ENCODE results near the gene THBS2. TPM values are rescaled to one million over a fixed set of nuclear protein-coding genes. Genes with fewer than 3 reads are reported as not detected.

The THBS2 gene
- total RNA-seq, 1 experiment from 2014 or later, result 0.39 TPM

DNA sequence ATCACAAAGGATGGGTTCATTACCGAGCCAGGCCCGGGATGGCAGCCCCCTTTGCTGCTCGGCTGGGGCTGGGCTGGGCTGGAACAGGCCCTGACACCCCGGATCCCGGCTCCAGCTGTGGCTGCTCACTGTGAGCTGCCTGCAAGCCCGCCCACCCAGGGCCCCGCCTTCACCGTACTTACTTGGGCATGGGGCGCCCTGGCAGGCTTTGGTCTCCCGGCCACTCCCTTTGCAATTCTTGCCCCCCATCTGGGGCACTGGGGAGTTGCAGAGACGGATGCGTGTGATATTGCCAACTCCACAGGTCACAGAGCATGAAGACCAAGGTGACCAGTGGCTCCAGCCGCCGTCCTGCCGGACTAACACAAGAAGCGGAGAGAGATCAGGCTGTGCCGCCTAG is 16.7 kb downstream of the THBS2 start:
- DNase-seq (ENCODE audit: low read depth, low spot score), result no peak
- no peaks in the 10 kb centered on the region for H3K4me1 ChIP-seq (ENCODE audit: control insufficient read depth in 1 of 2, insufficient read depth in 2 of 2, low read length in 2 of 2)
- no peak overlapping the region for H3K9ac ChIP-seq (ENCODE audit: low read length)
- no peaks in the 10 kb centered on the region for H3K36me3 ChIP-seq (ENCODE audit: control insufficient read depth in 1 of 2, insufficient read depth in 2 of 2, low read length in 2 of 2)
- BruUV-seq (replicated peaks), result no TSS peak
- peaks cover 0 to 8% of the 10 kb centered on the region in 2 experiments; a peak in 1 of 4 replicates for H3K9me3 ChIP-seq (ENCODE audit: control insufficient read depth in 1 of 2, insufficient read depth in 1 of 2, low read depth in 1 of 2, low read length in 2 of 2)
- ChIA-PET RAD21 (ENCODE audit: low non-redundant PET in 1 of 2, low total read pairs in 2 of 2, uncharacterized antibody in 2 of 2, unreplicated experiment in 2 of 2) (no interaction called here), CTCF (no interaction called here), POLR2A (no interaction called here)
- H3K27ac ChIP-seq (ENCODE audit: low read depth, low read length), result no peak overlapping the region
- no peaks in the 10 kb centered on the region for H4K20me1 ChIP-seq (ENCODE audit: insufficient read depth)
- ATAC-seq, result no peak
- no peak overlapping the region for H3K4me3 ChIP-seq (replicated peaks in 1 of 2; ENCODE audit: low read depth in 1 of 2, low read length in 2 of 2)
- TF ChIP-seq, protein P1, sequence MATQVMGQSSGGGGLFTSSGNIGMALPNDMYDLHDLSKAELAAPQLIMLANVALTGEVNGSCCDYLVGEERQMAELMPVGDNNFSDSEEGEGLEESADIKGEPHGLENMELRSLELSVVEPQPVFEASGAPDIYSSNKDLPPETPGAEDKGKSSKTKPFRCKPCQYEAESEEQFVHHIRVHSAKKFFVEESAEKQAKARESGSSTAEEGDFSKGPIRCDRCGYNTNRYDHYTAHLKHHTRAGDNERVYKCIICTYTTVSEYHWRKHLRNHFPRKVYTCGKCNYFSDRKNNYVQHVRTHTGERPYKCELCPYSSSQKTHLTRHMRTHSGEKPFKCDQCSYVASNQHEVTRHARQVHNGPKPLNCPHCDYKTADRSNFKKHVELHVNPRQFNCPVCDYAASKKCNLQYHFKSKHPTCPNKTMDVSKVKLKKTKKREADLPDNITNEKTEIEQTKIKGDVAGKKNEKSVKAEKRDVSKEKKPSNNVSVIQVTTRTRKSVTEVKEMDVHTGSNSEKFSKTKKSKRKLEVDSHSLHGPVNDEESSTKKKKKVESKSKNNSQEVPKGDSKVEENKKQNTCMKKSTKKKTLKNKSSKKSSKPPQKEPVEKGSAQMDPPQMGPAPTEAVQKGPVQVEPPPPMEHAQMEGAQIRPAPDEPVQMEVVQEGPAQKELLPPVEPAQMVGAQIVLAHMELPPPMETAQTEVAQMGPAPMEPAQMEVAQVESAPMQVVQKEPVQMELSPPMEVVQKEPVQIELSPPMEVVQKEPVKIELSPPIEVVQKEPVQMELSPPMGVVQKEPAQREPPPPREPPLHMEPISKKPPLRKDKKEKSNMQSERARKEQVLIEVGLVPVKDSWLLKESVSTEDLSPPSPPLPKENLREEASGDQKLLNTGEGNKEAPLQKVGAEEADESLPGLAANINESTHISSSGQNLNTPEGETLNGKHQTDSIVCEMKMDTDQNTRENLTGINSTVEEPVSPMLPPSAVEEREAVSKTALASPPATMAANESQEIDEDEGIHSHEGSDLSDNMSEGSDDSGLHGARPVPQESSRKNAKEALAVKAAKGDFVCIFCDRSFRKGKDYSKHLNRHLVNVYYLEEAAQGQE (IDR thresholded peaks at IDR 0.05; ENCODE audit: low read depth), result no peak
- no peak for TF ChIP-seq EGR1 (IDR thresholded peaks at IDR 0.05; ENCODE audit: low read depth)
- no peaks in the 10 kb centered on the region for H3K9me2 ChIP-seq (ENCODE audit: insufficient read depth)
- no peaks in the 10 kb centered on the region for H3K27me3 ChIP-seq (ENCODE audit: insufficient read depth, low read length)
- H3K79me2 ChIP-seq (ENCODE audit: insufficient read depth, low read length), result no peaks in the 10 kb centered on the region
- intact Hi-C loops (cut with micrococcal nuclease), result no loop called here
- H3K4me2 ChIP-seq (ENCODE audit: low read length), result no peak overlapping the region
- no peak overlapping the region for H2AFZ ChIP-seq (ENCODE audit: low read depth, low read length, poor library complexity, severe bottlenecking)

DNA sequence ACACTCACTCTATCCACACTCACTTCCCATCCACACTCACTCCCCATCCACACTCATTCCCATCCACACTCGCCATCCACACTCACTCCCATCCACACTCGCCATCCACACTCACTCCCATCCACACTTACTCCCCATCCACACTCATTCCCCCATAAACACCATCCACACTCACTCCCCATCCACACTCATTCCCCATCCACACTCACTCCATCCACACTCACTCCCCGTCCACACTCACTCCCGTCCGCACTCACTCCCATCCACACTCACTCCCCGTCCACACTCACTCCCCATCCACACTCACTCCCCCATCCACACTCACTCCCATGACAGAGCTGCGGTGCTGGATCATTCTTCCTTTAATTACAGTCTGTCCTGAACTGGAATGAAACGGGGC is 17.1 kb downstream of the THBS2 start:
- POLR2A ChIA-PET, result no interaction called here
- no peaks in the 10 kb centered on the region for H3K9me2 ChIP-seq (ENCODE audit: insufficient read depth)
- H3K9me3 ChIP-seq (ENCODE audit: control insufficient read depth in 1 of 2, insufficient read depth in 1 of 2, low read depth in 1 of 2, low read length in 2 of 2), result peaks cover 0 to 8% of the 10 kb centered on the region in 2 experiments; a peak in 1 of 4 replicates
- ATAC-seq, result no peak
- H3K27me3 ChIP-seq (ENCODE audit: insufficient read depth, low read length), result no peaks in the 10 kb centered on the region
- CTCF ChIA-PET, result no interaction called here
- no peaks in the 10 kb centered on the region for H4K20me1 ChIP-seq (ENCODE audit: insufficient read depth)
- no peak overlapping the region for H3K4me3 ChIP-seq (replicated peaks in 1 of 2; ENCODE audit: low read depth in 1 of 2, low read length in 2 of 2)
- H2AFZ ChIP-seq (ENCODE audit: low read depth, low read length, poor library complexity, severe bottlenecking), result no peak overlapping the region
- no peaks in the 10 kb centered on the region for H3K79me2 ChIP-seq (ENCODE audit: insufficient read depth, low read length)
- no peaks in the 10 kb centered on the region for H3K36me3 ChIP-seq (ENCODE audit: control insufficient read depth in 1 of 2, insufficient read depth in 2 of 2, low read length in 2 of 2)
- no peaks in the 10 kb centered on the region for H3K4me1 ChIP-seq (ENCODE audit: control insufficient read depth in 1 of 2, insufficient read depth in 2 of 2, low read length in 2 of 2)
- TF ChIP-seq CEBPB (IDR thresholded peaks at IDR 0.05; ENCODE audit: low read depth), result no peak
- no peak for TF ChIP-seq CBX3 (IDR thresholded peaks at IDR 0.05; ENCODE audit: low read depth)
- no peak for TF ChIP-seq SIN3A (IDR thresholded peaks at IDR 0.05; ENCODE audit: low read depth)
- TF ChIP-seq JUND (IDR thresholded peaks at IDR 0.05), result no peak
- RAD21 ChIA-PET (ENCODE audit: low non-redundant PET in 1 of 2, low total read pairs in 2 of 2, uncharacterized antibody in 2 of 2, unreplicated experiment in 2 of 2), result no interaction called here
- DNase-seq (ENCODE audit: low read depth, low spot score), result no peak
- no peak overlapping the region for H3K9ac ChIP-seq (ENCODE audit: low read length)
- no peak overlapping the region for H3K4me2 ChIP-seq (ENCODE audit: low read length)
- H3K27ac ChIP-seq (ENCODE audit: low read depth, low read length), result no peak overlapping the region
- no TSS peak for BruUV-seq (replicated peaks)
- intact Hi-C loops (cut with micrococcal nuclease), result no loop called here

Data from HCT116 (cell line).